Keratinocyte (primary cell): ENCODE results near the gene ABLIM2. TPM values are rescaled to one million over a fixed set of nuclear protein-coding genes. Genes with fewer than 3 reads are reported as not detected.

ENCODE experiments used
- DNase-seq: peaks from one replicate; pipeline ENCODE4 v3.0.0-alpha.2; 2011; ENCODE audit warnings: low read depth, missing footprints, low spot score
- FAIRE-seq: peaks from 2 replicates; lab custom pipeline; 2011; peaks lifted over from hg19 to GRCh38; lab: Jason Lieb, UNC
- H2AFZ ChIP-seq: 2 replicates; pipeline ENCODE4 v1.6.0; 2012; ENCODE audit warnings: low read length, control low read depth, inconsistent platforms; ENCODE audit not compliant: control insufficient read depth
- H3K27ac ChIP-seq: 2 replicates; pipeline ENCODE4 v1.5.1; 2011; ENCODE audit warnings: low read length; ENCODE audit not compliant: control insufficient read depth, insufficient read depth
- H3K27me3 ChIP-seq: 3 replicates; pipeline ENCODE4 v1.6.0; 2011; ENCODE audit warnings: low read length; ENCODE audit not compliant: control insufficient read depth, insufficient read depth; ENCODE audit errors: extremely low read depth
- H3K36me3 ChIP-seq, 2 experiments: 2 replicates in 1 of 2; 3 replicates in 1 of 2; pipeline ENCODE4 v1.5.1; 2011; ENCODE audit warnings: low read length in 2 of 2, mild to moderate bottlenecking in 1 of 2; ENCODE audit not compliant: control insufficient read depth in 2 of 2, insufficient read depth in 2 of 2; ENCODE audit errors: extremely low read depth in 1 of 2
- H3K4me1 ChIP-seq: 3 replicates; pipeline ENCODE4 v1.5.1; 2011; ENCODE audit warnings: low read length; ENCODE audit not compliant: control insufficient read depth, insufficient read depth; ENCODE audit errors: extremely low read depth
- H3K4me2 ChIP-seq: 3 replicates; pipeline ENCODE4 v1.6.0; 2011; ENCODE audit warnings: low read depth, low read length; ENCODE audit not compliant: control insufficient read depth, insufficient read depth; ENCODE audit errors: extremely low read depth
- H3K4me3 ChIP-seq, 3 experiments: fragments of 200-600 bp in 1 of 3; sonication (generic) in 1 of 3; 2 replicates in 2 of 3; 3 replicates in 1 of 3; pipeline ENCODE4 v1.5.1; 2011 to 2016; ENCODE audit warnings: low read length in 3 of 3, mild to moderate bottlenecking in 3 of 3, control low read depth in 2 of 3, inconsistent platforms in 1 of 3, low read depth in 1 of 3, mixed read lengths in 1 of 3, mixed run types in 1 of 3, moderate library complexity in 1 of 3; ENCODE audit not compliant: control insufficient read depth in 2 of 3, insufficient read depth in 2 of 3; ENCODE audit errors: extremely low read depth in 1 of 3
- H3K79me2 ChIP-seq: 2 replicates; pipeline ENCODE4 v1.6.0; 2012; ENCODE audit warnings: low read length; ENCODE audit not compliant: control insufficient read depth, insufficient read depth
- H3K9ac ChIP-seq: 3 replicates; pipeline ENCODE4 v1.6.0; 2011; ENCODE audit warnings: low read length; ENCODE audit not compliant: control insufficient read depth, insufficient read depth; ENCODE audit errors: extremely low read depth
- H3K9me1 ChIP-seq: 3 replicates; pipeline ENCODE4 v1.6.0; 2011; ENCODE audit warnings: low read length; ENCODE audit not compliant: control insufficient read depth, insufficient read depth; ENCODE audit errors: extremely low read depth
- H3K9me3 ChIP-seq: 2 replicates; pipeline ENCODE4 v1.5.1; 2012; ENCODE audit warnings: low read depth, low read length; ENCODE audit not compliant: control insufficient read depth
- H4K20me1 ChIP-seq: 3 replicates; pipeline ENCODE4 v1.6.0; 2011; ENCODE audit warnings: low read length; ENCODE audit not compliant: control insufficient read depth, insufficient read depth; ENCODE audit errors: extremely low read depth
- EZH2 ChIP-seq: IDR thresholded peaks from one replicate; pipeline ENCODE4 v1.6.1; 2012; ENCODE audit warnings: inconsistent platforms, mild to moderate bottlenecking, low read length, moderate library complexity
- dilution Hi-C: fragments of 300-500 bp; cut with MboI; formaldehyde crosslinking; loops from one replicate; pipeline ENCODE4 v1.7.0; 2020; ENCODE audit warnings: low sequenced_read_pairs; ENCODE audit not compliant: extremely low pct_ligation_motif_present
- polyA plus RNA-seq, 5 experiments: library from polyadenylated mRNA; depleted of rRNA in 3 of 5; stranded (reverse) in 3 of 5; stranded (forward) in 1 of 5; unstranded in 1 of 5; fragments of >200 nt; gene quantifications; 1 replicate in 1 of 5; 2 replicates in 3 of 5; 3 replicates in 1 of 5; pipeline versions ENCODE4 v1.2.1 to v1.2.3, GENCODE V29; 2011 to 2012; ENCODE audit warnings: missing spikeins in 2 of 5, low read depth in 1 of 5, low replicate concordance in 1 of 5
- TF ChIP-seq, protein P1 (sequence below), 3 experiments: IDR thresholded peaks in 1 of 3; conservative IDR thresholded peaks in 1 of 3; optimal IDR thresholded peaks in 1 of 3; 2 replicates in 2 of 3; 3 replicates in 1 of 3; pipeline versions ENCODE3 to v1.5.1; 2011; ENCODE audit warnings: low read length in 3 of 3, mild to moderate bottlenecking in 3 of 3, moderate library complexity in 2 of 3, control low read depth in 1 of 3, inconsistent platforms in 1 of 3; ENCODE audit not compliant: insufficient read depth in 2 of 3; ENCODE audit errors: extremely low read depth in 1 of 3

ABLIM2 gene
- polyA plus RNA-seq, 1 donor (not counting 4 experiments of a cell fraction or from before 2014, with no cell fraction given), result 0.94 TPM

DNA sequence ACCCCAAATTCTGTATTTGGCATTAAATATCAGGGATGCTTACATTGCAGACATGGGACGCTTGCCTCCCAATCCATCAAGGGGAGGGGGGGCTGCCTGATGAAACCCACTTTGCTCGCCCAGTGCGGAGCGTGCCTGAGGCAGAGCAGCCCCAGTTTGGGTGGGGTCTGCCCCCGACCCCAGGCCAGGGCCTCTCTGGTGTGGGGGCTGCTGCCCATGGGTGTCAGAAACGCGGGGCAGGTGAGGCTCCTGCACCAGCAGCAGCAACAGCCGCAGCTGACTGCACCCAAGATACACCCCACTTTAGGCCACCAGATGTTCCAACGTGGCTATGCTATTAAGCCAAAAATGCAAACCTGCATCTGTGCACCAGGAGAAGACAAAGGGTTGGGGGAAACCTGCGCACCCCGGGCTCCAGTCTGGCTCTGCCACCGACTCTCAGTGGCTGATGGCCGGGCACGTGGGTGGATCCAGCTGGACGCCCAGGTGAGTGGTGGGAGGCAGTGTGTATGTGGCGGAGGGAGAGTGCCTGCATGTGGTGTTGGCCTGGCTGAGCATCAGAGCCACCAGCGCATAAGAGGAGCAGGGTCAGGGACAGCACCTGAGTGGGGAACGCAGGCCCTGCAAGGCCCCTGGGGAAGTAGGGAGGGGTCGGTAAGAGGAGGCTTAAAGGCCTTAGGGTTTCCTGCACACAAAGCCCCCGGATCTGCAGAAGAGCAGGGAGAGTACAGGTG is 86.2 kb downstream of the ABLIM2 start:
- H3K9me1 ChIP-seq, result no peaks in the 10 kb centered on the region
- no peaks in the 10 kb centered on the region for H3K4me1 ChIP-seq
- H4K20me1 ChIP-seq, result no peaks in the 10 kb centered on the region
- H3K27me3 ChIP-seq, result peaks cover 42% of the 10 kb centered on the region
- no peaks in the 10 kb centered on the region for H3K36me3 ChIP-seq
- no peak overlapping the region for H3K9ac ChIP-seq
- no peaks in the 10 kb centered on the region for H3K9me3 ChIP-seq
- DNase-seq (no peak), FAIRE-seq (no peak)
- H3K27ac ChIP-seq, result no peak overlapping the region
- H3K79me2 ChIP-seq, result no peaks in the 10 kb centered on the region
- TF ChIP-seq, protein P1, sequence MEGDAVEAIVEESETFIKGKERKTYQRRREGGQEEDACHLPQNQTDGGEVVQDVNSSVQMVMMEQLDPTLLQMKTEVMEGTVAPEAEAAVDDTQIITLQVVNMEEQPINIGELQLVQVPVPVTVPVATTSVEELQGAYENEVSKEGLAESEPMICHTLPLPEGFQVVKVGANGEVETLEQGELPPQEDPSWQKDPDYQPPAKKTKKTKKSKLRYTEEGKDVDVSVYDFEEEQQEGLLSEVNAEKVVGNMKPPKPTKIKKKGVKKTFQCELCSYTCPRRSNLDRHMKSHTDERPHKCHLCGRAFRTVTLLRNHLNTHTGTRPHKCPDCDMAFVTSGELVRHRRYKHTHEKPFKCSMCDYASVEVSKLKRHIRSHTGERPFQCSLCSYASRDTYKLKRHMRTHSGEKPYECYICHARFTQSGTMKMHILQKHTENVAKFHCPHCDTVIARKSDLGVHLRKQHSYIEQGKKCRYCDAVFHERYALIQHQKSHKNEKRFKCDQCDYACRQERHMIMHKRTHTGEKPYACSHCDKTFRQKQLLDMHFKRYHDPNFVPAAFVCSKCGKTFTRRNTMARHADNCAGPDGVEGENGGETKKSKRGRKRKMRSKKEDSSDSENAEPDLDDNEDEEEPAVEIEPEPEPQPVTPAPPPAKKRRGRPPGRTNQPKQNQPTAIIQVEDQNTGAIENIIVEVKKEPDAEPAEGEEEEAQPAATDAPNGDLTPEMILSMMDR (optimal IDR thresholded peaks at IDR 0.05 in 1 of 3, IDR thresholded peaks at IDR 0.05 in 1 of 3, conservative IDR thresholded peaks at IDR 0.05 in 1 of 3; ENCODE audit: extremely low read depth in 1 of 3, insufficient read depth in 2 of 3, low read length in 3 of 3), result no peak
- peak; percentile 18 for TF ChIP-seq EZH2
- dilution Hi-C loops, result no loop called here
- H2AFZ ChIP-seq, result no peak overlapping the region
- no peak overlapping the region for H3K4me2 ChIP-seq
- no peak overlapping the region for H3K4me3 ChIP-seq

DNA sequence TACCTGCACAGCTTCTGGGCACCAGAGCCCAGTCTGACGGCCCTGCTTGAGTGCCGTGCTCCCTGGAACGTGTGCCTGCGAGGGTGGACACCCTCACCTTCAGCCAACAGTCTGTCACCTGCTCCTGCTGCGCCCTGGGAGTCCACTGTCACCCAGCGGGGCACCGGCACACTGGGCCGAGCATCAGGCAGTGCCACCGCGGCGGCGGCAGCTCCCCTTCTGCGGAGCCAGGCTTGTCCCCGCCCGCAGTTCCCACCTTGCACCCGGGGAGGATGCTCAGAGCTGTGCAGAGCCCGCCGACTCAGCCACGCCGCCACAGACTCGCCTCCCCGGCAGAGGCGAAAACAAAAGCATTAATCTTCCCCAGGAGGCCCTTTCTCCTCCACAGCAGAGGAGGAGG is 86.8 kb downstream of the ABLIM2 start:
- H3K79me2 ChIP-seq, result no peaks in the 10 kb centered on the region

More for the DNA sequence above, 86.8 kb downstream of the ABLIM2 start:
- FAIRE-seq (no peak), DNase-seq (no peak)
- Histone ChIP-seq H3K4me3 (no peak overlapping the region), H3K4me1 (no peaks in the 10 kb centered on the region), H3K27me3 (peaks cover 42% of the 10 kb centered on the region), H2AFZ (no peak overlapping the region), H3K27ac (no peak overlapping the region), H3K9ac (no peak overlapping the region), H3K4me2 (no peak overlapping the region), H4K20me1 (no peaks in the 10 kb centered on the region), H3K9me1 (no peaks in the 10 kb centered on the region), H3K36me3 (no peaks in the 10 kb centered on the region), H3K9me3 (no peaks in the 10 kb centered on the region)
- TF ChIP-seq, protein P1 (optimal IDR thresholded peaks at IDR 0.05 in 1 of 3, IDR thresholded peaks at IDR 0.05 in 1 of 3, conservative IDR thresholded peaks at IDR 0.05 in 1 of 3; ENCODE audit: extremely low read depth in 1 of 3, insufficient read depth in 2 of 3, low read length in 3 of 3), result no peak
- peak; percentile 42 for TF ChIP-seq EZH2
- dilution Hi-C loops, result no loop called here
